ENCODE measurements around the gene CNEP1R1. TPM values are rescaled to one million over a fixed set of nuclear protein-coding genes. Genes with fewer than 3 reads are reported as not detected.

Gene CNEP1R1
- total RNA-seq, 1 donor = 27.1 TPM

DNA sequence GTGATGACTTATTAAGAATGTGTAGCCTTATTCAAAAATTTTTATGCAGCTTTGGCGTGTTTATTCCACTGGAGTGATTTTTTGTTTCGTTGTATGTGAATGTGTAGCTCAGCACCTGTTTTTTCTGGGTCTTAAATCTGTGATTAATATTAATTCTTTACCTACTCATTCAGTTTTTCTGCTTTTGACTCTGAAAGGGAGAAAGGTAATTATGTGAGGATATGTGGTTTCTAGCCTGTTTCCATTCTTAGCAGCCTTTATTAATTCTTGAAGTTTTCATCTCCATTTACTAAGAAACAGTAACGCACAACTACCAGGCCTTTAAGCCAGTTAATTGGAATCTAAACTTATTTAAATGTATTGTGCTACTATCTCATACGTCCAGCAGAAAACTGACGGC, 47.7 kb downstream of the CNEP1R1 start:
- H4K20me1 ChIP-seq (ENCODE audit: insufficient read depth, low read length) = peaks cover 3% of the 10 kb centered on the region
- no peaks in the 10 kb centered on the region for H3K27me3 ChIP-seq (ENCODE audit: insufficient read depth, low read length)
- H3K36me3 ChIP-seq (ENCODE audit: insufficient read depth, low read length) = peaks cover 47% of the 10 kb centered on the region
- H3K9me3 ChIP-seq (ENCODE audit: low read depth, low read length) = no peaks in the 10 kb centered on the region
- peaks cover 44% of the 10 kb centered on the region for H3K79me2 ChIP-seq (ENCODE audit: insufficient read depth, low read length)
- no peak for DNase-seq (ENCODE audit: insufficient read length, low spot score, missing footprints)
- no peak overlapping the region for H3K4me3 ChIP-seq (ENCODE audit: insufficient read depth, low read length)
- TF ChIP-seq CTCF (IDR thresholded peaks at IDR 0.05; ENCODE audit: extremely low read depth, low read depth, low read length) = no peak
- no peak overlapping the region for H3K4me2 ChIP-seq (ENCODE audit: insufficient read depth, low read length)
- no peak overlapping the region for H3K27ac ChIP-seq (ENCODE audit: low read depth, low read length)
- H3K4me1 ChIP-seq (ENCODE audit: insufficient read depth, low read length) = peaks cover 10% of the 10 kb centered on the region
- no peak overlapping the region for H2AFZ ChIP-seq (ENCODE audit: low read length)

GRCh38 chr16:50079397-50080140, 54.5 kb downstream of the CNEP1R1 start:
- TF ChIP-seq CTCF (IDR thresholded peaks at IDR 0.05; ENCODE audit: extremely low read depth, low read depth, low read length) = no peak
- Histone ChIP-seq H2AFZ (ENCODE audit: low read length) (no peak overlapping the region), H3K9me3 (ENCODE audit: low read depth, low read length) (no peaks in the 10 kb centered on the region), H3K27ac (ENCODE audit: low read depth, low read length) (no peak overlapping the region), H3K27me3 (ENCODE audit: insufficient read depth, low read length) (no peaks in the 10 kb centered on the region), H3K36me3 (ENCODE audit: insufficient read depth, low read length) (peaks cover 63% of the 10 kb centered on the region), H3K4me1 (ENCODE audit: insufficient read depth, low read length) (no peaks in the 10 kb centered on the region), H4K20me1 (ENCODE audit: insufficient read depth, low read length) (no peaks in the 10 kb centered on the region), H3K4me2 (ENCODE audit: insufficient read depth, low read length) (no peak overlapping the region), H3K4me3 (ENCODE audit: insufficient read depth, low read length) (no peak overlapping the region), H3K79me2 (ENCODE audit: insufficient read depth, low read length) (peaks cover 15% of the 10 kb centered on the region)
- no peak for DNase-seq (ENCODE audit: insufficient read length, low spot score, missing footprints)

GRCh38 chr16:50081428-50082018, 56.5 kb downstream of the CNEP1R1 start:
- TF ChIP-seq CTCF (IDR thresholded peaks at IDR 0.05; ENCODE audit: extremely low read depth, low read depth, low read length) = no peak
- Histone ChIP-seq H3K79me2 (ENCODE audit: insufficient read depth, low read length) (peaks cover 15% of the 10 kb centered on the region), H3K27me3 (ENCODE audit: insufficient read depth, low read length) (no peaks in the 10 kb centered on the region), H2AFZ (ENCODE audit: low read length) (no peak overlapping the region), H3K4me1 (ENCODE audit: insufficient read depth, low read length) (no peaks in the 10 kb centered on the region), H3K36me3 (ENCODE audit: insufficient read depth, low read length) (peaks cover 71% of the 10 kb centered on the region), H3K9me3 (ENCODE audit: low read depth, low read length) (no peaks in the 10 kb centered on the region), H4K20me1 (ENCODE audit: insufficient read depth, low read length) (no peaks in the 10 kb centered on the region), H3K4me2 (ENCODE audit: insufficient read depth, low read length) (no peak overlapping the region), H3K4me3 (ENCODE audit: insufficient read depth, low read length) (no peak overlapping the region), H3K27ac (ENCODE audit: low read depth, low read length) (no peak overlapping the region)
- DNase-seq (ENCODE audit: insufficient read length, low spot score, missing footprints) = no peak

GRCh38 chr16:50083996-50084395, 59.0 kb downstream of the CNEP1R1 start:
- H3K79me2 ChIP-seq (ENCODE audit: insufficient read depth, low read length) = peaks cover 18% of the 10 kb centered on the region
- H3K4me1 ChIP-seq (ENCODE audit: insufficient read depth, low read length) = no peaks in the 10 kb centered on the region
- H3K27me3 ChIP-seq (ENCODE audit: insufficient read depth, low read length) = no peaks in the 10 kb centered on the region
- no peak overlapping the region for H3K4me3 ChIP-seq (ENCODE audit: insufficient read depth, low read length)
- DNase-seq (ENCODE audit: insufficient read length, low spot score, missing footprints) = no peak
- no peak for TF ChIP-seq CTCF (IDR thresholded peaks at IDR 0.05; ENCODE audit: extremely low read depth, low read depth, low read length)
- no peak overlapping the region for H2AFZ ChIP-seq (ENCODE audit: low read length)
- no peaks in the 10 kb centered on the region for H3K9me3 ChIP-seq (ENCODE audit: low read depth, low read length)
- H4K20me1 ChIP-seq (ENCODE audit: insufficient read depth, low read length) = no peaks in the 10 kb centered on the region
- no peak overlapping the region for H3K27ac ChIP-seq (ENCODE audit: low read depth, low read length)
- H3K36me3 ChIP-seq (ENCODE audit: insufficient read depth, low read length) = peaks cover 74% of the 10 kb centered on the region
- no peak overlapping the region for H3K4me2 ChIP-seq (ENCODE audit: insufficient read depth, low read length)
